ENCODE data around the gene NUCB2.

The NUCB2 gene

DNA sequence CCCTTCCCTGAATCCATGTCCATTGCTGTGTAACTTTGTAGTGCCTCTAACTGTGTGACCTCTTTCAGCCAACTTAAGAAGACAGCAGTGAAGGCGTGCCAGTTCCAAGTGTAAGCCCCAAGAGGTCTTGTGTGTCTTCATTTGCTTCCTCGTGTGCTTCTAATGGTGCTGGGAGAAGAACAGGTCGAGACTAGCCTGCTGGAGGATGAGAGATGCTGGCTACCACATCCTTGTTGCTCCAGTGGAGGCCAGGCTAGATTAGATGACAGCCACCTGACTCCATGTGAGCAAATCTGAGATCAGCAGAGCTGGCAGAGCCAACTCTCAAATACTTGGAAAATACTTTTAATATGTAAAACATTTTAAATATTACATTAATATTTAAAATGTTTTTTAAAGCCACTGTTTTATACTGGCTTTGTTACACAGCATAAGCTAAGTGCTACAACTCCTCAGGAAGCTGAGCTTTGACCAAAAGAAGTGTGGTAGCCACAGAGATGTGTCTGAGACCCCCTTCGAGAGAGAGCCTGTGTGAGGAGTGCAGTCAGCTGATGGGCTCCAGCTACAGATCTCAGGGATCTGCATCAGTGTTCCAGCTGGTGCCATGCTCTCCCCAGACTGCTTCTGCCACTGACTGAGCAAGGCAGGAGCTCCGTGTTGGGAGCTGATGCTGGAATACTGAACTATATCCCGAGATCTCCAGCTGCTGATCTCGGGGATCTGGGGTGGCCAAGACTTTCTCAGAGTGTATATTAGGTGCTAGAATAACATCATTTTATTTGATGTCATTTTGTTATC is 103.0 kb downstream of the NUCB2 start:
- H3K79me2 ChIP-seq (ENCODE audit: insufficient read depth, low read length) = no peaks in the 10 kb centered on the region
- no peak overlapping the region for H2AFZ ChIP-seq (ENCODE audit: low read length)
- H3K27me3 ChIP-seq (ENCODE audit: insufficient read depth, low read length, poor library complexity, severe bottlenecking) = no peaks in the 10 kb centered on the region
- no peaks in the 10 kb centered on the region for H3F3A ChIP-seq (ENCODE audit: low read depth)
- H3K36me3 ChIP-seq (ENCODE audit: insufficient read depth, low read length) = no peaks in the 10 kb centered on the region
- H3K4me3 ChIP-seq (ENCODE audit: low read length, poor library complexity, severe bottlenecking) = no peak overlapping the region
- H3K9ac ChIP-seq (ENCODE audit: low read depth, low read length, poor library complexity, severe bottlenecking) = no peak overlapping the region
- no peaks in the 10 kb centered on the region for H3K4me1 ChIP-seq (ENCODE audit: insufficient read depth, low read length, poor library complexity, severe bottlenecking)
- no peak overlapping the region for H3K4me2 ChIP-seq (ENCODE audit: low read depth, low read length, poor library complexity, severe bottlenecking)
- no peak for TF ChIP-seq EZH2phosphoT487 (IDR thresholded peaks at IDR 0.05; ENCODE audit: borderline replicate concordance)
- TF ChIP-seq, protein P1, sequence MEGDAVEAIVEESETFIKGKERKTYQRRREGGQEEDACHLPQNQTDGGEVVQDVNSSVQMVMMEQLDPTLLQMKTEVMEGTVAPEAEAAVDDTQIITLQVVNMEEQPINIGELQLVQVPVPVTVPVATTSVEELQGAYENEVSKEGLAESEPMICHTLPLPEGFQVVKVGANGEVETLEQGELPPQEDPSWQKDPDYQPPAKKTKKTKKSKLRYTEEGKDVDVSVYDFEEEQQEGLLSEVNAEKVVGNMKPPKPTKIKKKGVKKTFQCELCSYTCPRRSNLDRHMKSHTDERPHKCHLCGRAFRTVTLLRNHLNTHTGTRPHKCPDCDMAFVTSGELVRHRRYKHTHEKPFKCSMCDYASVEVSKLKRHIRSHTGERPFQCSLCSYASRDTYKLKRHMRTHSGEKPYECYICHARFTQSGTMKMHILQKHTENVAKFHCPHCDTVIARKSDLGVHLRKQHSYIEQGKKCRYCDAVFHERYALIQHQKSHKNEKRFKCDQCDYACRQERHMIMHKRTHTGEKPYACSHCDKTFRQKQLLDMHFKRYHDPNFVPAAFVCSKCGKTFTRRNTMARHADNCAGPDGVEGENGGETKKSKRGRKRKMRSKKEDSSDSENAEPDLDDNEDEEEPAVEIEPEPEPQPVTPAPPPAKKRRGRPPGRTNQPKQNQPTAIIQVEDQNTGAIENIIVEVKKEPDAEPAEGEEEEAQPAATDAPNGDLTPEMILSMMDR (conservative IDR thresholded peaks at IDR 0.05; ENCODE audit: low read length) = no peak
- H3K9me2 ChIP-seq (replicated peaks; ENCODE audit: low read depth, low read length) = no peaks in the 10 kb centered on the region
- H3K9me3 ChIP-seq (ENCODE audit: insufficient read depth, low read depth, low read length) = no peaks in the 10 kb centered on the region
- no peaks in the 10 kb centered on the region for H4K20me1 ChIP-seq (ENCODE audit: insufficient read depth, low read length, poor library complexity, severe bottlenecking)

DNA sequence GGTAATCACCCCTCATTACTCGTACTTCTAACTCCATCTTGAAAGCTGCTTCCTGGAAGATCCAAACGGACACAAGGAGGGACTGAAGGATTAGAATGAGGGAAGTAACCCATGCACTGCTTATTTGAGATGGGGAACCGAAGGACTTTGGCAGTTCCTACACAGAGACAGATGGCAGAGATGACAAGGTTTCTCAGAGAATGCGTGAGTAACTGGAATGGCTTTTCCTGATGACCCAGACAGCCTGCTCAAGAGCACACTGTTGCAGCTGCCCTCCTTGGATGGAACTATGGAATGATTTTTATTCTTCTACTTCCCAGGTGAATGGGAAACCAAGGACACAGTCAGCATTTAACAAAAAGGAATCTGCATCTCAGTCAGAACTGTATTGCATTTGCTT is 104.6 kb downstream of the NUCB2 start:
- H3K36me3 ChIP-seq (ENCODE audit: insufficient read depth, low read length) = no peaks in the 10 kb centered on the region
- H4K20me1 ChIP-seq (ENCODE audit: insufficient read depth, low read length, poor library complexity, severe bottlenecking) = no peaks in the 10 kb centered on the region
- no peak overlapping the region for H2AFZ ChIP-seq (ENCODE audit: low read length)
- no peak overlapping the region for H3K4me3 ChIP-seq (ENCODE audit: low read length, poor library complexity, severe bottlenecking)
- H3K9me2 ChIP-seq (replicated peaks; ENCODE audit: low read depth, low read length) = no peaks in the 10 kb centered on the region
- no peak overlapping the region for H3K4me2 ChIP-seq (ENCODE audit: low read depth, low read length, poor library complexity, severe bottlenecking)
- no peaks in the 10 kb centered on the region for H3K27me3 ChIP-seq (ENCODE audit: insufficient read depth, low read length, poor library complexity, severe bottlenecking)
- H3K9ac ChIP-seq (ENCODE audit: low read depth, low read length, poor library complexity, severe bottlenecking) = no peak overlapping the region
- no peaks in the 10 kb centered on the region for H3K9me3 ChIP-seq (ENCODE audit: insufficient read depth, low read depth, low read length)
- no peaks in the 10 kb centered on the region for H3F3A ChIP-seq (ENCODE audit: low read depth)
- H3K79me2 ChIP-seq (ENCODE audit: insufficient read depth, low read length) = no peaks in the 10 kb centered on the region
- no peak for TF ChIP-seq EZH2phosphoT487 (IDR thresholded peaks at IDR 0.05; ENCODE audit: borderline replicate concordance)
- TF ChIP-seq, protein P1 (conservative IDR thresholded peaks at IDR 0.05; ENCODE audit: low read length) = no peak
- no peaks in the 10 kb centered on the region for H3K4me1 ChIP-seq (ENCODE audit: insufficient read depth, low read length, poor library complexity, severe bottlenecking)

Data from Loucy (cell line).